Measurements from ENCODE around the gene DEFB124.

DEFB124 gene

DNA sequence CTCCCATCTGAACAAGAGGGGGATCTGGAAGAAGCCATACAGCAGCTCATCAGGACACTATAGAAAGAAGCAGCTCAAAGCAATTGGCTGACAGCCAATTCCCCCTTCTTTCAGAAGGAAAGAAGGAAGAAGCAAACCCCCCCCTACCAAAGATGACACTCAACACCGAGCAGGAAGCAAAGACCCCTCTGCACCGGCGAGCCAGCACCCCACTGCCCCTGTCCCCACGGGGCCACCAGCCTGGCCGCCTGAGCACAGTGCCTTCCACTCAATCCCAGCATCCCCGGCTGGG lies 1.3 kb upstream of the DEFB124 start:
- H3K4me2 ChIP-seq (ENCODE audit: low read length), result no peak overlapping the region
- peaks cover 16% of the 10 kb centered on the region for H3K4me1 ChIP-seq (ENCODE audit: low read length)
- no peak overlapping the region for H2AFZ ChIP-seq (ENCODE audit: low read depth, low read length)
- no peaks in the 10 kb centered on the region for H4K20me1 ChIP-seq (ENCODE audit: insufficient read depth, low read length)
- no peak overlapping the region for H3K9ac ChIP-seq (ENCODE audit: low read length)
- no peaks in the 10 kb centered on the region for H3K36me3 ChIP-seq (replicated peaks; ENCODE audit: low read depth, low read length)
- no peaks in the 10 kb centered on the region for H3K79me2 ChIP-seq (ENCODE audit: low read length)
- no peaks in the 10 kb centered on the region for H3K27me3 ChIP-seq (ENCODE audit: low read depth, low read length)
- no peak overlapping the region for H3K27ac ChIP-seq (ENCODE audit: low read length)
- H3K9me3 ChIP-seq (ENCODE audit: insufficient read depth, low read length), result no peaks in the 10 kb centered on the region
- H3K4me3 ChIP-seq (ENCODE audit: low read length), result no peak overlapping the region
- no peak for TF ChIP-seq CTCF (IDR thresholded peaks at IDR 0.05; ENCODE audit: low read depth, low read length)

DNA sequence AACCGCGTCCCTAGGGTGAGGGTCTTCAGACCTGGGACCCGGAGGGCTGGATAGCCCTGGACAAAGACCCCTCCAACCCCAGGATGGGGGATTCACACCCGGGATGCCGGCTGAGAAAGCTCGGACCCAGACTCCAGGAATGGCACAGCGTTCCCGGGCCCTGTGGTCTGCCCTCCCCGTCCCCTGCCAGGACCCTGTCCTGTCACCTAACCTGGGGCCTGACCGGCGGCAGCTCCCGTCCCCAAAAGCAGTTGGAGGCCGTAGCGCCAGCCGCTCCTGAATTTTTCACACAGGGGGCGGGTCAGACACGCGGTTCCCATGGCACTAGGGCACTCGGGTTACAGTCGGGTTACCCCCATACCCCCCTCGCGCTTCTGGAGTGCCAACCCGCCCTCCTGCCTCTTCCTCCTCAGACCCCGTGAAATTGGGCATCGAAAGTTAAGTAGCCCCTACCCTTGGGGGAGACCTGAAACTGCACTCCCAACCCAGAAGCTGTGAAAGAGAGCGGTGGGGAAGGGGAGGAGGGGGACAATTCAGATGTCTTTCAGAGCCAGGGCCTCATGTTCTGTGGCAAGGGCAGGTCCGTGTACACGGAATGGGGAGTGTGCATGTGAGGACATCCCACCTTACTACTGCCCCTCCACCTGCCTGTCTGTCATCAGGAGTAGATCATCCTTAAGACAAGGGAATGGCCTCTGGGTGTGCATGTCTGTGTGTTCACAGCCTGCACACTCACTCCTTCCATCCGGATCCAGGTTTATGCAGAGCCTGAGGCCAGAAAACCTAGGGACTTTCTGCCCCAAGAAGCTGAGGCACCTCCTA lies 756 bp upstream of the DEFB124 start:
- Histone ChIP-seq H3K27me3 (ENCODE audit: low read depth, low read length) (no peaks in the 10 kb centered on the region), H3K79me2 (ENCODE audit: low read length) (no peaks in the 10 kb centered on the region), H2AFZ (ENCODE audit: low read depth, low read length) (no peak overlapping the region), H3K4me2 (ENCODE audit: low read length) (no peak overlapping the region), H3K27ac (ENCODE audit: low read length) (no peak overlapping the region), H3K4me3 (ENCODE audit: low read length) (no peak overlapping the region), H4K20me1 (ENCODE audit: insufficient read depth, low read length) (no peaks in the 10 kb centered on the region), H3K4me1 (ENCODE audit: low read length) (peaks cover 16% of the 10 kb centered on the region), H3K9ac (ENCODE audit: low read length) (no peak overlapping the region), H3K36me3 (replicated peaks; ENCODE audit: low read depth, low read length) (no peaks in the 10 kb centered on the region), H3K9me3 (ENCODE audit: insufficient read depth, low read length) (no peaks in the 10 kb centered on the region)
- TF ChIP-seq EZH2phosphoT487 (IDR thresholded peaks at IDR 0.05; ENCODE audit: low read depth) (no peak), CTCF (IDR thresholded peaks at IDR 0.05; ENCODE audit: low read depth, low read length) (no peak)

GRCh38 chr20:31474097-31474436 lies 860 bp downstream of the DEFB124 start:
- Histone ChIP-seq H3K4me1 (ENCODE audit: low read length) (peaks cover 16% of the 10 kb centered on the region), H3K4me3 (ENCODE audit: low read length) (peak overlapping the region; percentile 33), H3K9me3 (ENCODE audit: insufficient read depth, low read length) (no peaks in the 10 kb centered on the region), H3K36me3 (replicated peaks; ENCODE audit: low read depth, low read length) (no peaks in the 10 kb centered on the region), H4K20me1 (ENCODE audit: insufficient read depth, low read length) (no peaks in the 10 kb centered on the region), H3K79me2 (ENCODE audit: low read length) (no peaks in the 10 kb centered on the region), H3K27ac (ENCODE audit: low read length) (peak overlapping the region; percentile 24; the same call in 1 of the 2 replicates), H3K27me3 (ENCODE audit: low read depth, low read length) (no peaks in the 10 kb centered on the region), H3K9ac (ENCODE audit: low read length) (no peak overlapping the region), H3K4me2 (ENCODE audit: low read length) (peak overlapping the region; percentile 67), H2AFZ (ENCODE audit: low read depth, low read length) (peak overlapping the region; percentile 80)
- no peak for TF ChIP-seq CTCF (IDR thresholded peaks at IDR 0.05; ENCODE audit: low read depth, low read length)
- no peak for TF ChIP-seq EZH2phosphoT487 (IDR thresholded peaks at IDR 0.05; ENCODE audit: low read depth)

DNA sequence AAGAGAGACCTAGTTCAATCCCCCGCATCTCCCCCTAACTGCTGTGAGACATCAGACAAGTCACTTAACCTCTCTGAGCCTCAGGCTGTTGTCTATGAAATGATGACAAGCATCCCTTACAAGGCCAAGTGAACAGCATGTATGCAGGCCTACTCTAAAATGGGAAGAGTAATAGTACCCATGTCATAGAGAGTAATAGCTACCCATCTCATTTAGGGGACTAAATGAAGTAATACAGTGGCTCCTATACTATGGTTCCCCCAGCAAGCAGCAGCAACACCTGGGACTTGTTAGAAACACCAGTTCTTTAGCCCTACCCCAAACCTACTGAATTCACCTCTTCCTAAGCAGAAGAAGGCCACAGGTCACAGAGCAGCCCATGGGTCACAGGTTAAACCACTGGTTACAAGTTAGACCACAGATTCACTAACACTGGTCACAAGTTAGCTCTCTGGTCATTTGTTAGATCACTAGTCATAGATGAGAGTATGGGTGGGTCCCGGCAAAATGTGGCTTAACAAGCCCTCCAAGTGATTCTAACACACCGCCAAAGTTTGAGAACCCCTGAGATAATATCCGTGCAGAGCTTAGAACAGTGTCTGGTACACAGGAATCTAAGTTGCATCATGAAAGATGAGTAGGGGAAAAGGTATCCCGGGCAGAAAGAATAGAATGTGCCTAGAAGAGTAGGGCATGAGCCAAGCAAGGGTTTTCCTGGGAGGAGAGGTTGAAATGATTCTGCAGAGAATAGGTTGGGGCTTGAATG lies 1.4 kb downstream of the DEFB124 start:
- H3K36me3 ChIP-seq (replicated peaks; ENCODE audit: low read depth, low read length), result no peaks in the 10 kb centered on the region
- no peaks in the 10 kb centered on the region for H4K20me1 ChIP-seq (ENCODE audit: insufficient read depth, low read length)
- H3K9ac ChIP-seq (ENCODE audit: low read length), result no peak overlapping the region
- TF ChIP-seq CTCF (IDR thresholded peaks at IDR 0.05; ENCODE audit: low read depth, low read length) (no peak), EZH2phosphoT487 (IDR thresholded peaks at IDR 0.05; ENCODE audit: low read depth) (no peak)
- H3K4me3 ChIP-seq (ENCODE audit: low read length), result peak overlapping the region; percentile 23
- H3K27me3 ChIP-seq (ENCODE audit: low read depth, low read length), result no peaks in the 10 kb centered on the region
- peak overlapping the region; percentile 24 for H3K27ac ChIP-seq (ENCODE audit: low read length)
- peaks cover 16% of the 10 kb centered on the region for H3K4me1 ChIP-seq (ENCODE audit: low read length)
- H3K9me3 ChIP-seq (ENCODE audit: insufficient read depth, low read length), result no peaks in the 10 kb centered on the region
- H3K4me2 ChIP-seq (ENCODE audit: low read length), result peak overlapping the region; percentile 67
- peak overlapping the region; percentile 75; the same call in 1 of the 2 replicates for H2AFZ ChIP-seq (ENCODE audit: low read depth, low read length)
- no peaks in the 10 kb centered on the region for H3K79me2 ChIP-seq (ENCODE audit: low read length)
